H9 (cell line): ENCODE data around the gene SLC34A1. TPM values are rescaled to one million over a fixed set of nuclear protein-coding genes. Genes with fewer than 3 reads are reported as not detected.

Source experiments
- DNase-seq: peaks from one replicate; pipeline ENCODE4 v3.0.0-alpha.2; 2017
- H2AFZ ChIP-seq: one replicate; pipeline ENCODE4 v1.6.1; 2013; ENCODE audit warnings: mild to moderate bottlenecking, low read length, control low read depth, moderate library complexity
- H2AK5ac ChIP-seq: 2 replicates; pipeline ENCODE4 v1.6.1; 2013; ENCODE audit warnings: low read length, control low read depth, mixed read lengths; ENCODE audit not compliant: insufficient read length
- H2BK120ac ChIP-seq: one replicate; pipeline ENCODE4 v1.6.1; 2013; ENCODE audit warnings: low read depth, mild to moderate bottlenecking, low read length, control low read depth, inconsistent platforms; ENCODE audit not compliant: poor library complexity, severe bottlenecking
- H2BK12ac ChIP-seq: 2 replicates; pipeline ENCODE4 v1.6.1; 2013; ENCODE audit warnings: low read length, control low read depth, mixed read lengths, low read depth; ENCODE audit not compliant: insufficient read length
- H2BK15ac ChIP-seq: 2 replicates; pipeline ENCODE4 v1.6.1; 2013; ENCODE audit warnings: low read depth, low read length, control low read depth
- H2BK20ac ChIP-seq: one replicate; pipeline ENCODE4 v1.6.1; 2013; ENCODE audit warnings: low read depth, mild to moderate bottlenecking, low read length, control low read depth, inconsistent platforms; ENCODE audit not compliant: poor library complexity, severe bottlenecking
- H2BK5ac ChIP-seq: 2 replicates; pipeline ENCODE4 v1.6.1; 2013; ENCODE audit warnings: low read length, control low read depth, mixed read lengths; ENCODE audit not compliant: insufficient read length
- H3K14ac ChIP-seq: 2 replicates; pipeline ENCODE4 v1.6.1; 2013; ENCODE audit warnings: low read length, control low read depth; ENCODE audit not compliant: insufficient read depth
- H3K18ac ChIP-seq: 2 replicates; pipeline ENCODE4 v1.6.1; 2013; ENCODE audit warnings: low read depth, mild to moderate bottlenecking, mixed read lengths, low read length, control low read depth; ENCODE audit not compliant: insufficient read length
- H3K23ac ChIP-seq: 2 replicates; pipeline ENCODE4 v1.6.1; 2013; ENCODE audit warnings: low read length, control low read depth, mixed read lengths, low read depth; ENCODE audit not compliant: insufficient read length
- H3K23me2 ChIP-seq: 2 replicates; pipeline ENCODE4 v1.6.1; 2013; ENCODE audit warnings: low read depth, mild to moderate bottlenecking, mixed read lengths, low read length, control low read depth; ENCODE audit not compliant: insufficient read length, poor library complexity, severe bottlenecking
- H3K27ac ChIP-seq: 2 replicates; pipeline ENCODE4 v1.5.1; 2013; ENCODE audit warnings: low read length, control low read depth, mixed read lengths, low read depth; ENCODE audit not compliant: insufficient read length
- H3K27me3 ChIP-seq: 2 replicates; pipeline ENCODE4 v1.6.1; 2013; ENCODE audit warnings: low read length, control low read depth, inconsistent platforms; ENCODE audit not compliant: insufficient read depth
- H3K4ac ChIP-seq: 2 replicates; pipeline ENCODE4 v1.6.1; 2013; ENCODE audit warnings: low read depth, mild to moderate bottlenecking, control low read depth, inconsistent platforms, low read length, moderate library complexity
- H3K4me1 ChIP-seq: 2 replicates; pipeline ENCODE4 v1.6.1; 2013; ENCODE audit warnings: low read length, control low read depth, inconsistent platforms; ENCODE audit not compliant: insufficient read depth
- H3K4me2 ChIP-seq: 2 replicates; pipeline ENCODE4 v1.6.1; 2013; ENCODE audit warnings: low read length, control low read depth, mixed read lengths; ENCODE audit not compliant: insufficient read length, insufficient read depth
- H3K56ac ChIP-seq: 2 replicates; pipeline ENCODE4 v1.6.1; 2013; ENCODE audit warnings: low read depth, mild to moderate bottlenecking, mixed read lengths, low read length, control low read depth; ENCODE audit not compliant: insufficient read length
- H3K79me1 ChIP-seq: 2 replicates; pipeline ENCODE4 v1.6.1; 2013; ENCODE audit warnings: low read depth, mild to moderate bottlenecking, moderate library complexity, low read length, control low read depth, inconsistent platforms; ENCODE audit not compliant: insufficient read depth, poor library complexity, severe bottlenecking
- H3K79me2 ChIP-seq: 2 replicates; pipeline ENCODE4 v1.6.1; 2013; ENCODE audit warnings: low read length, control low read depth, inconsistent platforms; ENCODE audit not compliant: insufficient read depth
- H3K9ac ChIP-seq: 2 replicates; pipeline ENCODE4 v1.6.1; 2013; ENCODE audit warnings: low read length, control low read depth, mixed read lengths; ENCODE audit not compliant: insufficient read length; ENCODE audit errors: extremely low read depth
- H3K9me3 ChIP-seq: one replicate; pipeline ENCODE4 v1.6.1; 2013; ENCODE audit warnings: low read depth, low read length, inconsistent platforms; ENCODE audit not compliant: control insufficient read depth
- H3T11ph ChIP-seq: one replicate; pipeline ENCODE4 v1.6.1; 2013; ENCODE audit warnings: mild to moderate bottlenecking, low read length, control low read depth, inconsistent platforms
- H4K20me1 ChIP-seq: one replicate; pipeline ENCODE4 v1.6.1; 2013; ENCODE audit not compliant: control insufficient read depth, insufficient read length, insufficient read depth
- H4K5ac ChIP-seq: 2 replicates; pipeline ENCODE4 v1.6.1; 2013; ENCODE audit warnings: low read depth, mild to moderate bottlenecking, mixed read lengths, low read length, control low read depth; ENCODE audit not compliant: insufficient read length
- H4K8ac ChIP-seq: replicated peaks from 2 replicates; pipeline ENCODE4 v1.6.1; 2013; ENCODE audit warnings: low read length, control low read depth, mixed read lengths, low read depth; ENCODE audit not compliant: insufficient read length
- H4K91ac ChIP-seq: 2 replicates; pipeline ENCODE4 v1.6.1; 2013; ENCODE audit warnings: low read depth, mild to moderate bottlenecking, moderate library complexity, mixed read lengths, low read length, control low read depth; ENCODE audit not compliant: insufficient read length
- H3K27ac Mint-ChIP-seq, 3 experiments: 2 replicates in 2 of 3; 3 replicates in 1 of 3; pipeline ENCODE4 v1.8.0; 2020 to 2021; ENCODE audit warnings: mixed read lengths in 3 of 3, mild to moderate bottlenecking in 1 of 3, moderate library complexity in 1 of 3
- H3K27me3 Mint-ChIP-seq: 2 replicates; pipeline ENCODE4 v1.8.0; 2021; ENCODE audit warnings: low read depth, mild to moderate bottlenecking, moderate library complexity, mixed read lengths
- H3K36me3 Mint-ChIP-seq, 3 experiments: 2 replicates in 2 of 3; 3 replicates in 1 of 3; pipeline ENCODE4 v1.8.0; 2020 to 2021; ENCODE audit warnings: low read depth in 3 of 3, mixed read lengths in 3 of 3; ENCODE audit not compliant: insufficient read depth in 1 of 3
- H3K4me1 Mint-ChIP-seq, 2 experiments: 2 replicates each; pipeline ENCODE4 v1.8.0; 2020; ENCODE audit warnings: mixed read lengths in 2 of 2
- H3K4me3 Mint-ChIP-seq, 2 experiments: 2 replicates in 1 of 2; 3 replicates in 1 of 2; pipeline ENCODE4 v1.8.0; 2020 to 2021; ENCODE audit warnings: mild to moderate bottlenecking in 2 of 2, mixed read lengths in 2 of 2, moderate library complexity in 1 of 2
- H3K9me3 Mint-ChIP-seq, 2 experiments: 2 replicates in 1 of 2; 3 replicates in 1 of 2; pipeline ENCODE4 v1.8.0; 2020; ENCODE audit warnings: mild to moderate bottlenecking in 2 of 2, mixed read lengths in 2 of 2, moderate library complexity in 1 of 2
- WGBS: extraction: QIAGEN DNeasy Blood & Tissue Kit; methylation state at CpG from one replicate; pipeline ENCODE4 v1.1.7; 2013; ENCODE audit warnings: missing lambda C conversion rate, low lambda C conversion rate, mixed read lengths; ENCODE audit not compliant: insufficient read length; ENCODE audit errors: extremely low coverage; 5-methylcytosine and 5-hydroxymethylcytosine counted together
- total RNA-seq: library from RNA; stranded (reverse); gene quantifications from 2 replicates; pipeline ENCODE4 v1.2.1, GENCODE V29; 2021
- TF ChIP-seq, protein P1 (sequence below): fragments of 200-600 bp; sonication (generic); conservative IDR thresholded peaks from 3 replicates; pipeline ENCODE4 v1.8.0; 2021; ENCODE audit warnings: antibody characterized with exemption, mild to moderate bottlenecking

Gene SLC34A1
- total RNA-seq, 1 experiment from 2014 or later = not detected

DNA sequence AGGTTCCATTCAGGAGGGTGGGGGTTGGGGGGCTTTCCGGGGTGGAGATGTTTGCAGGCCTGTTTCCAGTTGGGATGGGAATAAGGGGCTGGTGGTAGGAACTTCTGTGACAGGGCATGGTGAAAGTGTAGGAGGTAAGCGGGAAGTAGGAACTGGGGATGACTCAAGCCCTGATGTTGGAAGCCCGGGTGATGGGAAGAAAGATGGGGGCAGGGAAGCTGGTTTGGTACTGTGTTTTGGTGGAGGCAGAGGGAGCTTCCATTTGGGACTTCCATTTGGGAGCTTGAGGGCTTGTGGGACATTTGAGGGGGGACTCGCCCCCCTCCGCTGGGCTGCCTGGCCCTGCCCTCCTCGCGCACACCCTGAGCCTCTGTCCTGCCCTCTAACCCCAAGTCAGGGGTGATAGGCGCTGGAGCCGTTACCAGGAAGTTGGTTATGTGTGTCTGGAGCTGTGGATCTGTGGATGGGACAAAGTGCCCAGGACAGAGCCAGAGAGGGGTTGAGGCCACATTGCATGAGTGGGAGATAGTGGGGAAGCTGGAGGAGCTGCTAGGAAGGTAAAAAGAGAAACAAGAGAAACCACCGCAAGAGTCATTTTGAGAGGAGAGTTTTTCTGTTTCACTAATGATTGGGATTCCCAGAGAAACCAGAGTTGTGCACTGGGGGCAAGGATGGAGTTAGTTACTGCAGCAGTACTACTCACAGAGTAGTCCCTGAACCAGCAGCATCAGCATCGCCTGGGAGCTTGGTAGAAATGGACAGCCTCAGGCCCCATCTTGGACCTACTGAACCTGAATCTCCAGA lies 19.9 kb upstream of the SLC34A1 start:
- Histone ChIP-seq H4K5ac (no peak overlapping the region), H3K4me2 (no peak overlapping the region), H3K4ac (no peak overlapping the region), H3K18ac (no peak overlapping the region), H3K14ac (no peak overlapping the region), H2AK5ac (no peak overlapping the region), H3K9me3 (no peaks in the 10 kb centered on the region), H3K79me2 (no peaks in the 10 kb centered on the region), H2BK120ac (no peak overlapping the region), H3K27me3 (no peaks in the 10 kb centered on the region; the same call in 1 of the 2 replicates), H3K27ac (no peak overlapping the region), H3T11ph (no peak overlapping the region), H3K56ac (no peak overlapping the region), H2BK15ac (no peak overlapping the region), H4K20me1 (no peaks in the 10 kb centered on the region), H4K91ac (no peak overlapping the region), H2BK12ac (no peak overlapping the region), H3K9ac (no peak overlapping the region), H3K4me1 (peaks cover 11% of the 10 kb centered on the region; the same call in 1 of the 2 replicates), H4K8ac (no peak overlapping the region), H2BK20ac (no peak overlapping the region), H2BK5ac (no peak overlapping the region), H3K23ac (no peak overlapping the region), H3K79me1 (no peaks in the 10 kb centered on the region), H2AFZ (no peak overlapping the region), H3K23me2 (peaks cover 10% of the 10 kb centered on the region)
- H3K9me3 Mint-ChIP-seq = no peaks in the 10 kb centered on the region; a peak in 1 of 5 replicates
- peak overlapping the region in 1 of 2 experiments; percentile 33; a peak in 2 of 5 replicates for H3K4me3 Mint-ChIP-seq
- no peak overlapping the region for H3K27ac Mint-ChIP-seq
- H3K36me3 Mint-ChIP-seq = peaks cover 8 to 10% (median 8%) of the 10 kb centered on the region in 3 experiments
- DNase-seq = no peak
- H3K4me1 Mint-ChIP-seq = peaks cover 35 to 56% of the 10 kb centered on the region in 2 experiments
- TF ChIP-seq, protein P1, sequence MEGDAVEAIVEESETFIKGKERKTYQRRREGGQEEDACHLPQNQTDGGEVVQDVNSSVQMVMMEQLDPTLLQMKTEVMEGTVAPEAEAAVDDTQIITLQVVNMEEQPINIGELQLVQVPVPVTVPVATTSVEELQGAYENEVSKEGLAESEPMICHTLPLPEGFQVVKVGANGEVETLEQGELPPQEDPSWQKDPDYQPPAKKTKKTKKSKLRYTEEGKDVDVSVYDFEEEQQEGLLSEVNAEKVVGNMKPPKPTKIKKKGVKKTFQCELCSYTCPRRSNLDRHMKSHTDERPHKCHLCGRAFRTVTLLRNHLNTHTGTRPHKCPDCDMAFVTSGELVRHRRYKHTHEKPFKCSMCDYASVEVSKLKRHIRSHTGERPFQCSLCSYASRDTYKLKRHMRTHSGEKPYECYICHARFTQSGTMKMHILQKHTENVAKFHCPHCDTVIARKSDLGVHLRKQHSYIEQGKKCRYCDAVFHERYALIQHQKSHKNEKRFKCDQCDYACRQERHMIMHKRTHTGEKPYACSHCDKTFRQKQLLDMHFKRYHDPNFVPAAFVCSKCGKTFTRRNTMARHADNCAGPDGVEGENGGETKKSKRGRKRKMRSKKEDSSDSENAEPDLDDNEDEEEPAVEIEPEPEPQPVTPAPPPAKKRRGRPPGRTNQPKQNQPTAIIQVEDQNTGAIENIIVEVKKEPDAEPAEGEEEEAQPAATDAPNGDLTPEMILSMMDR = no peak
- WGBS = no CpG with 5 or more reads among the region's 11 CpGs
- H3K27me3 Mint-ChIP-seq = peaks cover 42% of the 10 kb centered on the region
